ENCODE results near the gene SLC39A11. TPM values are rescaled to one million over a fixed set of nuclear protein-coding genes. Genes with fewer than 3 reads are reported as not detected.

Gene SLC39A11
- total and polyA plus RNA-seq, 8 donors, result 5.2 to 62.0 (median 12.9) TPM

DNA sequence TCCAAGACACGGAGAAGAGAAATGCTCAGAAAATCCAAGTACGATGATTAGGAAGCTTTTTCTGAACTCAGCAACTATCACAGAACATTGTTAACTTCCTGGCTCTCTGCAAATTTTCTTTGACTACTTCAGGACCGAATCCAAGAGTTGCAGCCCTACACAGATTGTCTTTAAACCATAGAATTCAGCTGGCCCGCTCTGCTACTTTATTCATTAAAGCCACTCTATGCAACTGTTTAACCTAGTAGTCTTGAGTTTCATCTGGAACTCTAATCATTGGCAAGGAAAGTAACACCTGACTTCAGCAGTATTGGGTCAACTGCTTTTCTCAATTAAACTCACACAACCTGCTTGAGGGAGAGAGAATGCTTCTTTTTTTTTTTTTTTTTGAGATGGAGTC, 210.1 kb downstream of the SLC39A11 start:
- WGBS, 5 donors, result 84 to 96% (median 93%) methylated on average over 4 of the region's 4 CpGs

DNA sequence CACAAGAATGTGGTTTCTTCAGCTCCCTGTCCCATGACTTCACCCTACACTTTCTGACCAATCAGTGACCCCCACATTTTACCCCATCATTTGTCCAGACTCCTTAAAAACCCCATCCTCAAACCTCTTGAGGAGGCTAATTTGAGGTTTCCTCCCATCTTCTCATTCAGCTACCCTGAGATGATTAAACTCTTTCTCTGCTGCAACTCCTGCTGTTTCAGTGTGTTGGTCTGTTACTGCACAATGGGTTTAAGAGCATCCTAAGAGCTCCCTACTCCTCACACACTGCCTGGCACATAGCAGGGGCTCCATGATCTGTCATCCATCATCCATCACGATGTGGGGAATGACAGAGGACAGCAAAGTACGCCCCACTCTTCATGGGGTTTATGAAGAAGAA, 212.6 kb downstream of the SLC39A11 start:
- intact Hi-C loops (cut with DNase I; ENCODE audit: low total_unique reads), result no loop called here
- H3K4me1 ChIP-seq, result no peaks in the 10 kb centered on the region
- DNase-seq, result no peak
- 90 to 100% (median 98%) methylated on average over 2 of the region's 2 CpGs for WGBS, 5 donors
- H3K9me3 ChIP-seq, result peaks cover 11 to 40% (median 28%) of the 10 kb centered on the region in 4 donors
- no peaks in the 10 kb centered on the region for H3K27me3 ChIP-seq
- TF ChIP-seq, protein P1, sequence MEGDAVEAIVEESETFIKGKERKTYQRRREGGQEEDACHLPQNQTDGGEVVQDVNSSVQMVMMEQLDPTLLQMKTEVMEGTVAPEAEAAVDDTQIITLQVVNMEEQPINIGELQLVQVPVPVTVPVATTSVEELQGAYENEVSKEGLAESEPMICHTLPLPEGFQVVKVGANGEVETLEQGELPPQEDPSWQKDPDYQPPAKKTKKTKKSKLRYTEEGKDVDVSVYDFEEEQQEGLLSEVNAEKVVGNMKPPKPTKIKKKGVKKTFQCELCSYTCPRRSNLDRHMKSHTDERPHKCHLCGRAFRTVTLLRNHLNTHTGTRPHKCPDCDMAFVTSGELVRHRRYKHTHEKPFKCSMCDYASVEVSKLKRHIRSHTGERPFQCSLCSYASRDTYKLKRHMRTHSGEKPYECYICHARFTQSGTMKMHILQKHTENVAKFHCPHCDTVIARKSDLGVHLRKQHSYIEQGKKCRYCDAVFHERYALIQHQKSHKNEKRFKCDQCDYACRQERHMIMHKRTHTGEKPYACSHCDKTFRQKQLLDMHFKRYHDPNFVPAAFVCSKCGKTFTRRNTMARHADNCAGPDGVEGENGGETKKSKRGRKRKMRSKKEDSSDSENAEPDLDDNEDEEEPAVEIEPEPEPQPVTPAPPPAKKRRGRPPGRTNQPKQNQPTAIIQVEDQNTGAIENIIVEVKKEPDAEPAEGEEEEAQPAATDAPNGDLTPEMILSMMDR (IDR thresholded peaks at IDR 0.05), result no peak
- TF ChIP-seq POLR2A (IDR thresholded peaks at IDR 0.05) (no peak), EP300 (IDR thresholded peaks at IDR 0.05) (no peak), POLR2AphosphoS5 (IDR thresholded peaks at IDR 0.05) (no peak)
- H3K36me3 ChIP-seq, result peaks cover 0 to 18% (median 11%) of the 10 kb centered on the region in 4 donors
- no peak overlapping the region for H3K27ac ChIP-seq
- no peak overlapping the region for H3K4me3 ChIP-seq

More for the DNA sequence above, 210.1 kb downstream of the SLC39A11 start:
- no peak for DNase-seq
- H3K27ac ChIP-seq, result no peak overlapping the region
- TF ChIP-seq POLR2AphosphoS5 (IDR thresholded peaks at IDR 0.05) (no peak), POLR2A (IDR thresholded peaks at IDR 0.05) (no peak), EP300 (IDR thresholded peaks at IDR 0.05) (no peak)
- TF ChIP-seq, protein P1 (IDR thresholded peaks at IDR 0.05), result no peak
- intact Hi-C loops (cut with DNase I; ENCODE audit: low total_unique reads), result no loop called here
- peaks cover 7 to 26% (median 16%) of the 10 kb centered on the region in 4 donors for H3K9me3 ChIP-seq
- no peaks in the 10 kb centered on the region for H3K4me1 ChIP-seq
- H3K36me3 ChIP-seq, result peaks cover 0 to 31% (median 15%) of the 10 kb centered on the region in 4 donors
- no peak overlapping the region for H3K4me3 ChIP-seq
- H3K27me3 ChIP-seq, result no peaks in the 10 kb centered on the region

DNA sequence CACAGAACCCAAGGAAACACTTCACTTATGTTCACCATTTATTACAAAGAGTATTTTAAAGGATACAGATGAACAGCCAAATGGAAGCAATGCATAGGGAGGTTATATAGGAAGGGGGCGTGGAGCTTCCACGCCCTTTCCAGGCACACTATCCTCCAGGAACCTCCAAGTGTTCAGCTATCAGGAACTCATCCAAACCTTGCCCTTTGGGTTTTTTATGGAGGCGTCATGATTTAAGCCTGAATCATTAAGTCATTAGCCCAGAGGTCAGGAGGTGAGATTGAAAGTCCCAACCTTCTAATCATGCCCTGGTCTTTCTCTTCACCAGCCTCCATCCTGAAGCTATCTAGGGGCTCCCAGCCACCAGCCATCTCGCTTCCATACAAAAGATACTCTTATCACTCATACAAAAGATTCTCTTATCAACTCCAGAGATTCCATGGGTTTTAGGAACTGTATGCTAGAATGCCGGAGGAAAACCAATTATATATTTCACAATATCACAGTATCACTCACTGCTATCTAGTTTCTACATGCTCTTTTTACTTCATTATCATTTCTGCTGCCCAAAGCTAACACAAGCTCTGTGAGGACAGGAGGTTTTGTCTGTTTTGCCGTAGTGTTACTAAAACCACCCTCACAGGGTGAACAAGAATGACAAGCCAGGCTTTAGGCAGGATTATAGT, 213.4 kb downstream of the SLC39A11 start:
- intact Hi-C loops (cut with DNase I; ENCODE audit: low total_unique reads), result no loop called here
- Histone ChIP-seq H3K4me1 (no peaks in the 10 kb centered on the region), H3K36me3 (peaks cover 0 to 23% (median 15%) of the 10 kb centered on the region in 4 donors), H3K27ac (no peak overlapping the region), H3K4me3 (no peak overlapping the region), H3K27me3 (no peaks in the 10 kb centered on the region), H3K9me3 (peaks cover 11 to 40% (median 28%) of the 10 kb centered on the region in 4 donors)
- WGBS, 5 donors, result 74 to 93% (median 89%) methylated on average over 6 of the region's 6 CpGs
- no peak for DNase-seq
- TF ChIP-seq, protein P1 (IDR thresholded peaks at IDR 0.05), result no peak
- TF ChIP-seq EP300 (IDR thresholded peaks at IDR 0.05) (no peak), POLR2A (IDR thresholded peaks at IDR 0.05) (no peak), POLR2AphosphoS5 (IDR thresholded peaks at IDR 0.05) (no peak)

DNA sequence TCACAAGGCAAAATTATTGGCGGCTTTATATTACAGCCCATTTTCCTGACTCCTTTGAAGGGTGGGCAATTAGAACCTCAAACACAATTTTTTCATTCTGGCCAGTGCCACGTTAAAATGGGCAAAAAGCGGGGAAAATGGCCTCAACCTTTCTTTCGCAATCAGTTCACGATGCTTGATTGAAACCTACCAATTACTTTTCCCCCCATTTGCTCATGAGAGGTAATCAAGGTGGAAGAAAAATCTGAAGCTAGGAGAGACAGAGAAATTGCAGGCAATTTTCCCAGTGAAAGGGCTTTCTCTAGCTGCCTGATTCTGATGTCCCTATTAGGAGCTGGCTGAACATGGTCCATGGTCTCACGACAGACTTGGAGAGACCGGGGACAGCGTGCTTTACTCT, 215.1 kb downstream of the SLC39A11 start:
- H3K27me3 ChIP-seq, result no peaks in the 10 kb centered on the region
- H3K4me1 ChIP-seq, result no peaks in the 10 kb centered on the region
- H3K27ac ChIP-seq, result no peak overlapping the region
- H3K4me3 ChIP-seq, result no peak overlapping the region
- TF ChIP-seq POLR2AphosphoS5 (IDR thresholded peaks at IDR 0.05) (no peak), EP300 (IDR thresholded peaks at IDR 0.05) (no peak), POLR2A (IDR thresholded peaks at IDR 0.05) (no peak)
- TF ChIP-seq, protein P1 (IDR thresholded peaks at IDR 0.05), result no peak
- intact Hi-C loops (cut with DNase I; ENCODE audit: low total_unique reads), result no loop called here
- WGBS, 5 donors, result 94 to 98% (median 97%) methylated on average over 8 of the region's 8 CpGs
- H3K36me3 ChIP-seq, result peaks cover 0 to 24% (median 13%) of the 10 kb centered on the region in 4 donors
- DNase-seq, result no peak
- H3K9me3 ChIP-seq, result peaks cover 11 to 40% (median 28%) of the 10 kb centered on the region in 4 donors
